Endothelial cell of umbilical vein (primary cell): ENCODE data around the gene KSR1. TPM values are rescaled to one million over a fixed set of nuclear protein-coding genes. Genes with fewer than 3 reads are reported as not detected.

Experiments used
- BruUV-seq: library from RNA; stranded (reverse); fragments of 400-500 nt; replicated peaks from 2 replicates; lab custom pipeline; 2021; lab: Mats Ljungman, UMichigan
- CTCF ChIA-PET: fragments of 300-600, 350-600 bp; sonication (Branson Sonifier 250); formaldehyde crosslinking; loops from one replicate; lab custom pipeline; 2021; ENCODE audit warnings: antibody characterized with exemption, inconsistent platforms; lab: Charles Lee
- POLR2A ChIA-PET: fragments of 300-600, 350-600 bp; sonication (Branson Sonifier 250); formaldehyde crosslinking; loops from one replicate; lab custom pipeline; 2021; ENCODE audit warnings: antibody characterized with exemption, inconsistent platforms; lab: Charles Lee
- DNase-seq: peaks from one replicate; pipeline ENCODE4 v3.0.0-alpha.2; 2011; ENCODE audit warnings: low read depth, low spot score
- FAIRE-seq: peaks from 2 replicates; lab custom pipeline; 2011; peaks lifted over from hg19 to GRCh38; lab: Jason Lieb, UNC
- H2AFZ ChIP-seq: 2 replicates; pipeline ENCODE4 v1.6.0; 2012; ENCODE audit warnings: low read depth, low read length, control low read depth, inconsistent platforms
- H3K27ac ChIP-seq: 2 replicates; pipeline ENCODE4 v1.5.1; 2011; ENCODE audit warnings: low read depth, mild to moderate bottlenecking, control low read depth, low read length, moderate library complexity; ENCODE audit not compliant: insufficient read depth
- H3K27me3 ChIP-seq, 2 experiments: 2 replicates each; pipeline versions ENCODE4 v1.6.0 to v1.6.1; 2011; ENCODE audit warnings: low read length in 2 of 2, mixed read lengths in 1 of 2; ENCODE audit not compliant: control insufficient read depth in 2 of 2, insufficient read depth in 2 of 2
- H3K36me3 ChIP-seq, 2 experiments: 2 replicates in 1 of 2; 3 replicates in 1 of 2; pipeline ENCODE4 v1.5.1; 2011; ENCODE audit warnings: low read length in 2 of 2, mild to moderate bottlenecking in 1 of 2, moderate library complexity in 1 of 2; ENCODE audit not compliant: control insufficient read depth in 2 of 2, insufficient read depth in 2 of 2; ENCODE audit errors: extremely low read depth in 1 of 2
- H3K4me1 ChIP-seq: 3 replicates; pipeline ENCODE4 v1.5.1; 2011; ENCODE audit warnings: mild to moderate bottlenecking, low read length; ENCODE audit not compliant: control insufficient read depth, insufficient read depth; ENCODE audit errors: extremely low read depth
- H3K4me2 ChIP-seq: 2 replicates; pipeline ENCODE4 v1.6.1; 2011; ENCODE audit warnings: low read length, control low read depth, mixed read lengths; ENCODE audit not compliant: insufficient read depth
- H3K4me3 ChIP-seq, 3 experiments: fragments of 200-600 bp in 1 of 3; sonication (generic), shearing (Covaris generic) in 1 of 3; replicated peaks in 1 of 3; 2 replicates each; pipeline ENCODE4 v1.5.1; 2011 to 2016; ENCODE audit warnings: control low read depth in 3 of 3, low read length in 3 of 3, mild to moderate bottlenecking in 2 of 3, inconsistent platforms in 1 of 3, low read depth in 1 of 3, moderate library complexity in 1 of 3; ENCODE audit not compliant: insufficient read depth in 1 of 3
- H3K79me2 ChIP-seq: 2 replicates; pipeline ENCODE4 v1.6.0; 2012; ENCODE audit warnings: low read length, inconsistent platforms; ENCODE audit not compliant: control insufficient read depth, insufficient read depth
- H3K9ac ChIP-seq: replicated peaks from 2 replicates; pipeline ENCODE3; 2011; ENCODE audit warnings: low read length, control low read depth; ENCODE audit not compliant: insufficient read depth; ENCODE audit errors: extremely low read depth
- H3K9me1 ChIP-seq: replicated peaks from 3 replicates; pipeline ENCODE4 v1.6.0; 2011; ENCODE audit warnings: mild to moderate bottlenecking, low read length; ENCODE audit not compliant: control insufficient read depth, insufficient read depth; ENCODE audit errors: extremely low read depth
- H3K9me3 ChIP-seq: replicated peaks from 2 replicates; pipeline ENCODE4 v1.5.1; 2012; ENCODE audit warnings: low read length, inconsistent platforms; ENCODE audit not compliant: control insufficient read depth, insufficient read depth
- H4K20me1 ChIP-seq: replicated peaks from 2 replicates; pipeline ENCODE3; 2011; ENCODE audit warnings: mild to moderate bottlenecking, low read length; ENCODE audit not compliant: control insufficient read depth, insufficient read depth; ENCODE audit errors: extremely low read depth
- EZH2 ChIP-seq: IDR thresholded peaks from 2 replicates; pipeline ENCODE4 v1.6.1; 2012; ENCODE audit warnings: borderline replicate concordance, low read depth, mild to moderate bottlenecking, moderate library complexity, low read length, inconsistent platforms; ENCODE audit not compliant: severe bottlenecking
- GATA2 ChIP-seq: IDR thresholded peaks from 2 replicates; pipeline ENCODE4 v1.7.0; 2011; ENCODE audit warnings: low read depth, mild to moderate bottlenecking, moderate library complexity, mixed read lengths, low read length; ENCODE audit not compliant: insufficient read length, insufficient read depth
- JUN ChIP-seq: IDR thresholded peaks from 2 replicates; pipeline ENCODE4 v1.6.1; 2011; ENCODE audit warnings: borderline replicate concordance, low read depth; ENCODE audit not compliant: insufficient read length, insufficient read depth
- POLR2AphosphoS5 ChIP-seq: IDR thresholded peaks from 2 replicates; pipeline ENCODE4 v1.6.1; 2012; ENCODE audit warnings: low read depth, mild to moderate bottlenecking, control low read depth, low read length, moderate library complexity; ENCODE audit not compliant: insufficient read depth
- dilution Hi-C: fragments of 300-500 bp; cut with MboI; formaldehyde crosslinking; loops from one replicate; pipeline ENCODE4 v1.15.0; 2019; ENCODE audit warnings: low sequenced_read_pairs; ENCODE audit not compliant: extremely low pct_ligation_motif_present
- intact Hi-C: fragments of 100-400 bp; cut with micrococcal nuclease; formaldehyde crosslinking; loops from one replicate; pipeline ENCODE4 v1.10.0; 2022
- polyA plus RNA-seq, 4 experiments: library from polyadenylated mRNA; depleted of rRNA in 3 of 4; stranded (reverse) in 3 of 4; unstranded in 1 of 4; fragments of >200 nt; gene quantifications; 2 replicates each; pipeline versions ENCODE4 v1.2.1 to v1.2.3, GENCODE V29; 2011 to 2012; ENCODE audit warnings: missing spikeins in 1 of 4
- total RNA-seq: library from RNA; stranded (reverse); gene quantifications from 2 replicates; pipeline ENCODE4 v1.2.3, GENCODE V29; 2021

Gene KSR1
- total and polyA plus RNA-seq, 2 donors (not counting 3 experiments of a cell fraction or from before 2014, with no cell fraction given), result 35.4 to 80.2 TPM

GRCh38 chr17:27460196-27460725, 4.0 kb downstream of the KSR1 start:
- FAIRE-seq, result no peak
- no peaks in the 10 kb centered on the region for H3K9me1 ChIP-seq
- H3K79me2 ChIP-seq, result peaks cover 56% of the 10 kb centered on the region
- no peaks in the 10 kb centered on the region for H3K36me3 ChIP-seq
- no peak overlapping the region for H3K4me3 ChIP-seq
- no peak overlapping the region for H3K9ac ChIP-seq
- no peak for TF ChIP-seq EZH2
- no peaks in the 10 kb centered on the region for H3K9me3 ChIP-seq
- no peak overlapping the region for H2AFZ ChIP-seq
- dilution Hi-C loops (no loop called here), intact Hi-C loops (no loop called here)
- no TSS peak for BruUV-seq
- no peaks in the 10 kb centered on the region for H4K20me1 ChIP-seq
- DNase-seq, result no peak
- POLR2A ChIA-PET, result no interaction called here
- peaks cover 18% of the 10 kb centered on the region for H3K4me1 ChIP-seq
- no peaks in the 10 kb centered on the region for H3K27me3 ChIP-seq
- CTCF ChIA-PET, result interaction anchor here (0.8 kb wide), 1 partner anchor 139 kb away, joined by 3 read pairs; no protein-coding TSS in a partner anchor
- H3K4me2 ChIP-seq, result no peak overlapping the region
- H3K27ac ChIP-seq, result no peak overlapping the region

- Histone ChIP-seq H2AFZ (no peak overlapping the region), H3K4me2 (no peak overlapping the region), H3K27me3 (no peaks in the 10 kb centered on the region), H3K79me2 (peaks cover 58% of the 10 kb centered on the region), H3K36me3 (no peaks in the 10 kb centered on the region), H3K27ac (no peak overlapping the region), H4K20me1 (no peaks in the 10 kb centered on the region), H3K9me1 (no peaks in the 10 kb centered on the region), H3K4me3 (no peak overlapping the region), H3K9ac (no peak overlapping the region), H3K4me1 (peaks cover 21% of the 10 kb centered on the region), H3K9me3 (no peaks in the 10 kb centered on the region)
- FAIRE-seq (no peak), DNase-seq (no peak)
- dilution Hi-C loops, result no loop called here
- intact Hi-C loops, result no loop called here
- ChIA-PET CTCF (interaction anchor here (0.8 kb wide), 2 partner anchors 138 to 139 kb away, joined by 3 read pairs; no protein-coding TSS in a partner anchor), POLR2A (no interaction called here)
- TF ChIP-seq GATA2, result no peak
- TF ChIP-seq JUN, result no peak
- TF ChIP-seq POLR2AphosphoS5, result no peak
- no TSS peak for BruUV-seq
Observed at GRCh38 chr17:27461192-27461859, 5.1 kb downstream of the KSR1 start.
